Naive B cell (primary cell): ENCODE measurements around the gene BMI1. TPM values are rescaled to one million over a fixed set of nuclear protein-coding genes. Genes with fewer than 3 reads are reported as not detected.

Experiments used
- ATAC-seq, 2 donors: fragments of 150-1000 bp; cut with Tn5 transposase; 2 replicates each; pipeline ENCODE4 v1.10.0; 2021; ENCODE audit warnings: low read depth in 2 of 2, mild to moderate bottlenecking in 2 of 2, moderate library complexity in 2 of 2
- DNase-seq: peaks from one replicate; pipeline ENCODE4 v3.0.0; 2022
- H3K27ac Mint-ChIP-seq, 6 donors: one replicate each; pipeline ENCODE4 v1.8.0; 2020 to 2022; ENCODE audit warnings: mild to moderate bottlenecking in 6 of 6, mixed read lengths in 6 of 6, moderate library complexity in 5 of 6, inconsistent platforms in 2 of 6
- H3K27me3 Mint-ChIP-seq, 3 donors: one replicate each; pipeline ENCODE4 v1.8.0; 2021 to 2022; ENCODE audit warnings: mixed read lengths in 3 of 3, mild to moderate bottlenecking in 1 of 3
- H3K36me3 Mint-ChIP-seq, 2 donors: one replicate each; pipeline ENCODE4 v1.8.0; 2020 to 2022; ENCODE audit warnings: mixed read lengths in 2 of 2, inconsistent platforms in 1 of 2, mild to moderate bottlenecking in 1 of 2
- H3K4me1 Mint-ChIP-seq, 3 donors: one replicate each; pipeline ENCODE4 v1.8.0; 2020 to 2022; ENCODE audit warnings: mixed read lengths in 3 of 3, inconsistent platforms in 1 of 3, mild to moderate bottlenecking in 1 of 3, moderate library complexity in 1 of 3
- H3K4me3 Mint-ChIP-seq, 8 donors: one replicate each; pipeline ENCODE4 v1.8.0; 2020 to 2022; ENCODE audit warnings: mild to moderate bottlenecking in 8 of 8, mixed read lengths in 8 of 8, moderate library complexity in 8 of 8, inconsistent platforms in 2 of 8
- H3K9me3 Mint-ChIP-seq, 7 donors: one replicate each; pipeline ENCODE4 v1.8.0; 2020 to 2022; ENCODE audit warnings: mixed read lengths in 7 of 7, mild to moderate bottlenecking in 5 of 7, inconsistent platforms in 2 of 7, moderate library complexity in 1 of 7
- polyA plus RNA-seq, 6 donors: library from polyadenylated mRNA; unstranded; fragments of 300-500 nt; fragmentation: Illumina TruSeq; gene quantifications; one replicate each; pipeline ENCODE4 v1.2.3, GENCODE V29; 2021; ENCODE audit warnings: low read depth in 6 of 6

BMI1 gene
- polyA plus RNA-seq, 6 donors from 2014 or later: 28.3 to 45.7 (median 33.3) TPM

DNA sequence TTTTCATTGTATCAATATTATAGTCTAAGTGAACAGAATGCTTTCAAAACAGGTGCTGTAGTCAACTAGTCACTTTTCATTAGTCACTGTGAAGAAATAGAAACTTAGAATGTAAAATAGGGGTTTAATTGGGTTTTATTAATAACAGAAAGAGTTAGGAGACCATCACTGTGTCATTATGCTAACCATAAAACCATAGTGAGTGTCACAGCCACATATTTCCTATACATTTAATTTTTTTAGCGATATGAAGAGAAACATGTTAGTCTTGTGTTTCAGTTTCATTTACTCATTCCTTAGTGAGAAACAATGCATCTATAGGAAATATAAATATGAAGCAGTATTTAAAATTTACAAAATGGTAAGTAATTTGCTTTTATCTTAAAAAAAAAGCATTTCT lies 46.6 kb downstream of the BMI1 start:
- H3K27ac Mint-ChIP-seq: no peak overlapping the region
- peaks cover 10 to 11% (median 11%) of the 10 kb centered on the region in 3 donors for H3K4me1 Mint-ChIP-seq
- H3K36me3 Mint-ChIP-seq: no peaks in the 10 kb centered on the region
- DNase-seq (no peak), ATAC-seq (no peak)
- no peaks in the 10 kb centered on the region for H3K27me3 Mint-ChIP-seq
- H3K9me3 Mint-ChIP-seq: no peaks in the 10 kb centered on the region
- no peak overlapping the region for H3K4me3 Mint-ChIP-seq

GRCh38 chr10:22368402-22368801 lies 47.5 kb downstream of the BMI1 start:
- H3K4me3 Mint-ChIP-seq: no peak overlapping the region
- DNase-seq (no peak), ATAC-seq (no peak)
- H3K27ac Mint-ChIP-seq: no peak overlapping the region
- H3K4me1 Mint-ChIP-seq: peaks cover 10 to 11% (median 11%) of the 10 kb centered on the region in 3 donors
- no peaks in the 10 kb centered on the region for H3K9me3 Mint-ChIP-seq
- H3K36me3 Mint-ChIP-seq: no peaks in the 10 kb centered on the region
- no peaks in the 10 kb centered on the region for H3K27me3 Mint-ChIP-seq

- H3K4me3 Mint-ChIP-seq: no peak overlapping the region
- no peak overlapping the region for H3K27ac Mint-ChIP-seq
- H3K36me3 Mint-ChIP-seq: no peaks in the 10 kb centered on the region
- DNase-seq (no peak), ATAC-seq (no peak)
- H3K9me3 Mint-ChIP-seq: no peaks in the 10 kb centered on the region
- H3K4me1 Mint-ChIP-seq: peaks cover 10 to 11% (median 11%) of the 10 kb centered on the region in 3 donors
- H3K27me3 Mint-ChIP-seq: no peaks in the 10 kb centered on the region
Observed at GRCh38 chr10:22368981-22369380, 48.1 kb downstream of the BMI1 start.

DNA sequence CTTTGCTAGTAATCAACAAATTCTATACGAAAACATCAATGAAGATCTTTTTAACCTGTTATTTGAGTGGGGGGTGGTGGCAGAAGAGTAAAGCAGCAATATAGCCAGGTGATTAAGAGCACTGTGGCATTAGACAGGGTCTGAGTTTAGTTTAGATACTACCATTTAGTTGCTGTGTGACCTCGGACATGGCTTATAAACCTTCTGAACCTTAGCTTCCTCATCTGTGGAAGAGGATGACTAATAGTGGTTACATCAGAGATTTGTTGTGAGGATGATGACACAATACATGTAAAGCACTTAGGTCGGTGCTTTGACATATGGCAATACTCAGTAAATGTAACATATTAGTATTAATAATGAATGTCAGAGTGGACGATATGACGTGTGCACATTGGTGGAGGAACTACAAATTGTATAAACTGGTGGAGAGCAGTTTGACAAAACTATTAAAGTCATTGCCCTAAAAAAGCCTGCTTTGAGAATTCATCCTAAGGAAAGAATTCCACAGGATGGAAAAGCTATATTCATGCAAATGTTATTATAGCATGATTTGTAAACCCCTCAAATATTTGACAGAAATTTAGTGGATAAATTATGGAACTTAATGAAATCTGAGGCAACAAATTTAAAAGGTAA lies 48.7 kb downstream of the BMI1 start:
- Mint-ChIP-seq H3K9me3 (no peaks in the 10 kb centered on the region), H3K4me3 (peak overlapping the region in 1 of 8 donors; percentile 24), H3K27ac (no peak overlapping the region), H3K36me3 (no peaks in the 10 kb centered on the region), H3K4me1 (peaks cover 10 to 14% (median 12%) of the 10 kb centered on the region in 3 donors), H3K27me3 (no peaks in the 10 kb centered on the region)
- DNase-seq (no peak), ATAC-seq (no peak)

DNA sequence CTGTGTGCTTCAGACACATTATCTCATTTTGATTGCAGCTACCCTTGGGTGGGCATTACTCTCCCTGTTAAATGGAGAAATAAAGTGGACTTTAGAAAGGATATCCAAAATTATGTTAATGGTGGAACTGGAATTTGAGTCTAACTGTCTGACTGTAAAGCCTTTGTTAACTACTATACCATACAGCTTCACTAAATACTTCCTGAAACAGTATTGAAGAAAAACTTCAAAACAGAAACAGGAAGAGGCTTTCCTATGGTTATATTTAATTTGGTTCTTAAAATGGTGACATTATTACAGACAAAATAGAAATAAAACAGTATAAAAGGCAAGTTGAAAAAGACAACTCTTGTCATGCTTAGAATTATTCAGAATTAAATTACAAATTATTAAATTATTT lies 49.4 kb downstream of the BMI1 start:
- H3K9me3 Mint-ChIP-seq: no peaks in the 10 kb centered on the region
- H3K27me3 Mint-ChIP-seq: no peaks in the 10 kb centered on the region
- ATAC-seq (peak; percentile 55 to 58), DNase-seq (no peak)
- no peaks in the 10 kb centered on the region for H3K36me3 Mint-ChIP-seq
- H3K27ac Mint-ChIP-seq: peak overlapping the region in 1 of 6 donors; percentile 39
- peaks cover 15 to 18% (median 15%) of the 10 kb centered on the region in 3 donors for H3K4me1 Mint-ChIP-seq
- H3K4me3 Mint-ChIP-seq: peak overlapping the region in 2 of 8 donors; percentile 24 to 51

DNA sequence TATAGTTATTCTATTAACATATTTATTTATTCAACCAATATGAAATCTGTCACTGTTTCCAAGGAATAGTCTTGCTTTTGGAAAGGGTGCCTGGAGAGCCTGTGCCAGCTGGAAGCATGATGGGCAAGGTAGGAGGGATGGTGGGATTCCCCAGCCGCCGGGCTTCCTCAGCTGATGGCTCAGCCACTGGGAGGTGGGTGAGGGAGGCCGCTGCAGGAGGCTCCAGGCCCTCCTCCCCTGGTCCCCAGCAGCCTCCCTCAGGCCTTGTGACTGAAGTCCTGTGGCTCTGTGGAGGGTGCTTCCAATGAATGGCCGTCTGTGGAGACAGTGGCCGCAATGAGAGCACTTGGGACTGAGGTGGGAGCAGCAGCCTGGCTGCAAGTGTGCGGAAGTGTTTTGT lies 51.4 kb downstream of the BMI1 start:
- no peaks in the 10 kb centered on the region for H3K9me3 Mint-ChIP-seq
- no peak overlapping the region for H3K27ac Mint-ChIP-seq
- no peak for DNase-seq
- peaks cover 10 to 14% (median 12%) of the 10 kb centered on the region in 3 donors for H3K4me1 Mint-ChIP-seq
- no peak for ATAC-seq
- no peaks in the 10 kb centered on the region for H3K36me3 Mint-ChIP-seq
- H3K4me3 Mint-ChIP-seq: no peak overlapping the region
- no peaks in the 10 kb centered on the region for H3K27me3 Mint-ChIP-seq

- no peak for ATAC-seq
- Mint-ChIP-seq H3K36me3 (no peaks in the 10 kb centered on the region), H3K4me1 (peaks cover 11 to 14% (median 12%) of the 10 kb centered on the region in 3 donors), H3K27me3 (no peaks in the 10 kb centered on the region), H3K4me3 (no peak overlapping the region), H3K9me3 (no peaks in the 10 kb centered on the region), H3K27ac (no peak overlapping the region)
- no peak for DNase-seq
Observed at GRCh38 chr10:22372917-22373316, 52.0 kb downstream of the BMI1 start.

GRCh38 chr10:22374489-22375126 lies 53.7 kb downstream of the BMI1 start:
- Mint-ChIP-seq H3K9me3 (no peaks in the 10 kb centered on the region), H3K36me3 (no peaks in the 10 kb centered on the region)

GRCh38 chr10:22379059-22379458 lies 58.2 kb downstream of the BMI1 start:
- Mint-ChIP-seq H3K27ac (peak overlapping the region in 1 of 6 donors; percentile 83), H3K27me3 (peaks cover 0 to 4% (median 0%) of the 10 kb centered on the region in 3 donors), H3K36me3 (no peaks in the 10 kb centered on the region), H3K9me3 (no peaks in the 10 kb centered on the region), H3K4me3 (no peak overlapping the region), H3K4me1 (peaks cover 16 to 21% (median 17%) of the 10 kb centered on the region in 3 donors)
- ATAC-seq (no peak), DNase-seq (no peak)

More at GRCh38 chr10:22374489-22375126, 53.7 kb downstream of the BMI1 start:
- no peaks in the 10 kb centered on the region for H3K27me3 Mint-ChIP-seq
- ATAC-seq: peak in 1 of 2 donors; percentile 56
- no peak for DNase-seq
- no peak overlapping the region for H3K27ac Mint-ChIP-seq
- H3K4me1 Mint-ChIP-seq: peaks cover 17 to 25% (median 22%) of the 10 kb centered on the region in 3 donors
- H3K4me3 Mint-ChIP-seq: no peak overlapping the region

Other genes starting within 250 kb of the BMI1 start
- gene EBLN1, start 103.1 kb upstream of the BMI1 start, polyA plus RNA-seq: not detected
- 100 to 1,000 TPM in 5 of 6 donors, 10 to 100 TPM in 1; 86.5 to 140 (median 110) TPM for gene COMMD3, start 4.7 kb upstream of the BMI1 start, polyA plus RNA-seq
- not detected for gene SPAG6, start 24.4 kb downstream of the BMI1 start, polyA plus RNA-seq